ENCODE results near the gene ICE2. TPM values are rescaled to one million over a fixed set of nuclear protein-coding genes. Genes with fewer than 3 reads are reported as not detected.
A peak's percentile ranks its signal among the peaks of the same experiment; 100 is the strongest.

ICE2 gene
- total and polyA plus RNA-seq, 2 of the 4 experiments (the other 2 are of a cell fraction): 14.7 to 21.1 TPM

DNA sequence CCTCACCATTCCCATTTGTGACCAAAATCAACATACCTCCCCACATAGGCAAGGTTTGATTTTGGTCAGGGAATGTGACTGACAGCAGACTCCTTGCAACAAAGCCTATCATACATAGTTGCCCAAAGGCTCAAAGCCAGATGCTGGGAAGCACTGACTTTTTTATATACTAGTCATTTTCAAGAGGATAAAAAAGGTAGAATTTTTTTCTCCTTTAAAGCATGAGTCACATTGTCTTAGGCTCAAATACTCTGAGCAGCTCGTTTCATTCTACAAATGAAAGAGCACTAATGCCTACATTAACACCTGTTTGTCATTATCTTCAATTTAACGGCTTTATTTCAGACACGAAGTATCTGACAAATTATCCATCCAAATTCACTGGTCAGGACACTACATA, 36.2 kb downstream of the ICE2 start (continued):
- TF ChIP-seq CTCF (conservative IDR thresholded peaks at IDR 0.05; ENCODE audit: low read depth, low read length): no peak
- no peak for TF ChIP-seq SMC3 (IDR thresholded peaks at IDR 0.05; ENCODE audit: low read depth, low read length)

GRCh38 chr15:60442031-60442650, 36.8 kb downstream of the ICE2 start:
- H4K8ac ChIP-seq (ENCODE audit: low read depth in 2 of 2, low read length in 2 of 2): no peak overlapping the region
- no peaks in the 10 kb centered on the region for H3K36me3 ChIP-seq (ENCODE audit: control insufficient read depth, insufficient read depth, low read length)
- H3K18ac ChIP-seq (ENCODE audit: low read depth, low read length): no peak overlapping the region
- no peak for DNase-seq
- H2BK15ac ChIP-seq (ENCODE audit: low read depth, low read length): no peak overlapping the region
- H3K4ac ChIP-seq (ENCODE audit: low read depth, low read length): peak overlapping the region; percentile 13; the same call in 1 of the 2 replicates
- BruUV-seq (replicated peaks): no TSS peak
- no peak for TF ChIP-seq ELK1 (IDR thresholded peaks at IDR 0.05; ENCODE audit: borderline replicate concordance, low read depth, low read length)
- no peak for TF ChIP-seq MAFK (IDR thresholded peaks at IDR 0.05; ENCODE audit: low read depth, low read length)
- TF ChIP-seq CEBPB (IDR thresholded peaks at IDR 0.05; ENCODE audit: low read depth, low read length): no peak
- TF ChIP-seq NFE2L2 (IDR thresholded peaks at IDR 0.05; ENCODE audit: low read depth, low read length): no peak
- TF ChIP-seq RAD21 (IDR thresholded peaks at IDR 0.05; ENCODE audit: low read length): no peak
- TF ChIP-seq FOS (IDR thresholded peaks at IDR 0.05; ENCODE audit: low read depth, low read length): no peak
- no peak for TF ChIP-seq MAZ (IDR thresholded peaks at IDR 0.05; ENCODE audit: borderline replicate concordance, low read depth, low read length)
- no peak for TF ChIP-seq RCOR1 (IDR thresholded peaks at IDR 0.05; ENCODE audit: insufficient replicate concordance, low read length)
- no peak for TF ChIP-seq RFX5 (IDR thresholded peaks at IDR 0.05; ENCODE audit: low read depth, low read length)
- H2AK5ac ChIP-seq (ENCODE audit: low read depth, low read length): no peak overlapping the region
- H3K9me3 ChIP-seq (ENCODE audit: control insufficient read depth, insufficient read depth, low read length): no peaks in the 10 kb centered on the region
- H3K4me1 ChIP-seq (ENCODE audit: control insufficient read depth, insufficient read depth, low read length): peaks cover 2% of the 10 kb centered on the region
- no peak overlapping the region for H3K14ac ChIP-seq (replicated peaks; ENCODE audit: low read depth, low read length)
- ATAC-seq (ENCODE audit: low read depth): no peak
- H2AFZ ChIP-seq (replicated peaks; ENCODE audit: low read length, poor library complexity): no peak overlapping the region
- H3K9ac ChIP-seq (ENCODE audit: low read depth, low read length): no peak overlapping the region
- in situ Hi-C loops (cut with MboI; ENCODE audit: low sequenced_read_pairs): loop anchor here (5.0 to 25.0 kb wide), 2 partner anchors 80 to 755 kb away; partner anchors contain the start of gene BNIP2
- H4K5ac ChIP-seq (ENCODE audit: low read depth, low read length): no peak overlapping the region
- H3K9me1 ChIP-seq (ENCODE audit: insufficient read depth, low read length): no peaks in the 10 kb centered on the region
- no peak overlapping the region for H2BK20ac ChIP-seq (ENCODE audit: low read depth, low read length)
- dilution Hi-C loops (cut with HindIII; ENCODE audit: low sequenced_read_pairs, unreplicated experiment): no loop called here
- no peak overlapping the region for H3K56ac ChIP-seq (ENCODE audit: extremely low read depth, insufficient read depth, low read length)
- no peak overlapping the region for H3K23ac ChIP-seq (ENCODE audit: low read depth, low read length)
- no peaks in the 10 kb centered on the region for H3K27me3 ChIP-seq (ENCODE audit: control insufficient read depth, insufficient read depth, low read length)
- peaks cover 4% of the 10 kb centered on the region; the same call in 1 of the 2 replicates for H4K20me1 ChIP-seq (ENCODE audit: insufficient read depth, low read length)
- no peak overlapping the region for H2BK5ac ChIP-seq (ENCODE audit: low read depth, low read length, poor library complexity, severe bottlenecking)
- ChIA-PET CTCF (interaction anchor here (0.6 to 1.0 kb wide), 3 partner anchors 40 to 840 kb away, joined by 3 to 4 read pairs (median 3); no protein-coding TSS in a partner anchor), POLR2A (ENCODE audit: unreplicated experiment) (interaction anchor here (0.6 kb wide), 1 partner anchor 54 kb away, joined by 8 read pairs; no protein-coding TSS in a partner anchor)
- H2AK9ac ChIP-seq (replicated peaks; ENCODE audit: low read depth, low read length, poor library complexity): no peak overlapping the region
- peaks cover 0 to 9% of the 10 kb centered on the region in 2 experiments; a peak in 3 of 4 replicates for H3K79me1 ChIP-seq (ENCODE audit: low read depth in 1 of 2, low read length in 2 of 2)
- H3K27ac ChIP-seq (ENCODE audit: insufficient read depth, low read length): no peak overlapping the region
- WGBS, 2 experiments (ENCODE audit: extremely low coverage in 2 of 2, insufficient read length in 1 of 2): no CpG with 5 or more reads among the region's 2 CpGs
- no peak overlapping the region for H3K4me2 ChIP-seq (ENCODE audit: low read depth, low read length)
- no peak overlapping the region for H2BK120ac ChIP-seq (ENCODE audit: low read depth, low read length)
- H4K91ac ChIP-seq (ENCODE audit: insufficient read depth, low read depth, low read length): no peak overlapping the region
- no peak overlapping the region for H3K4me3 ChIP-seq (ENCODE audit: insufficient read depth, low read depth, low read length)
- intact Hi-C loops (cut with micrococcal nuclease): no loop called here

All from IMR-90 (cell line).